22Rv1 (cell line): Measurements from ENCODE around the gene LNPEP.

Source experiments
- H3K27ac ChIP-seq: fragments of 450-650 bp; 2 replicates; pipeline ENCODE4 v1.5.1; 2017
- ZFX ChIP-seq: fragments of 450-650 bp; IDR thresholded peaks from 2 replicates; pipeline ENCODE4 v1.6.1; 2017; ENCODE audit warnings: antibody characterized with exemption, borderline replicate concordance
- TF ChIP-seq, protein P1 (sequence below): fragments of 450-650 bp; IDR thresholded peaks from 2 replicates; pipeline ENCODE4 v1.5.1; 2017; ENCODE audit warnings: mild to moderate bottlenecking

The LNPEP gene

DNA sequence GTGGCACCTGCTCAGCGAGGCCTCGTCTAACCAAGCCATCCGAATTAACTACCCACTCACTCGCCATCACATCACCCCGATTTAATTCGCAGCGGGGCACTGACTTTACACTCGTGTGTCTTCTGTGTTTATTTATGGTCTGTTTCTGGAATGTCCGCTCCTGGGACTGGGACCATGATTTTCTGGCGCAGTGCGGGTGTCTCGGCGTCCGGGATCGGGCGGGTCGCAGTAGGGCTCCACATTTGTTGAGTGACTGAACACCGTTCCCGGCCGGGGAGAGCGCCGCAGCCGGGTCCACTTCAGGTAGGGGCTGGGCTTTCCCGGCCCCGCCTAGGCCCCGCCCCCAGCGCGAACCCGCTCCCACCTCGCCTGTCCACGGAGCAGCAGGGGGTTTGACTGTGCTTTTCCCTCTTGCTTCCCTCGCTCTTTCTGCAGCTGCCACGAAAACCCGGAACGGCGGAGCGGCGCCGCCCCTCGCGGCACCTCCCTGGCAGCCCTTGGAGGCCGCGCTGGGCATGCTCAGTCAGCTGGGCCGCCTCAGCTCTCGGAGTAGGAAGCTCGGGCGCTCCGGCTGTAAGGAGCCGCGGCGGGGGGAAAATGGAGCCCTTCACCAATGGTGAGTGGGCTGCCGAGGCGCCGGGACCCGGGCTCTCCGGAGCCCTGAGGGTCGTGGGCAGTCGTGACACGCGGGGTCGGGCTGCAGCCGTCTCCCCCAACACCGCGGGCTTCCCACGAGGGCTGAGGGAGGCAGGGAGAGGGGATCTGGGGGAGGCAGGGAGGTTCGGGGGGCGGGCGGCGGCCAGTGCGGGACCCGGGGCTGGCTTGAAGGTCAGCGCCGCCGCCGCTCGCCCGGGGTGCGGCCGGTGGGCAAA, at the start of gene LNPEP:
Gene LNPEP, plus strand, starts transcription at position 522 of the 872 bp plus-strand sequence. Its CDS starts 76 bp downstream, at position 598.
- TF ChIP-seq ZFX, result no peak
- TF ChIP-seq, protein P1, sequence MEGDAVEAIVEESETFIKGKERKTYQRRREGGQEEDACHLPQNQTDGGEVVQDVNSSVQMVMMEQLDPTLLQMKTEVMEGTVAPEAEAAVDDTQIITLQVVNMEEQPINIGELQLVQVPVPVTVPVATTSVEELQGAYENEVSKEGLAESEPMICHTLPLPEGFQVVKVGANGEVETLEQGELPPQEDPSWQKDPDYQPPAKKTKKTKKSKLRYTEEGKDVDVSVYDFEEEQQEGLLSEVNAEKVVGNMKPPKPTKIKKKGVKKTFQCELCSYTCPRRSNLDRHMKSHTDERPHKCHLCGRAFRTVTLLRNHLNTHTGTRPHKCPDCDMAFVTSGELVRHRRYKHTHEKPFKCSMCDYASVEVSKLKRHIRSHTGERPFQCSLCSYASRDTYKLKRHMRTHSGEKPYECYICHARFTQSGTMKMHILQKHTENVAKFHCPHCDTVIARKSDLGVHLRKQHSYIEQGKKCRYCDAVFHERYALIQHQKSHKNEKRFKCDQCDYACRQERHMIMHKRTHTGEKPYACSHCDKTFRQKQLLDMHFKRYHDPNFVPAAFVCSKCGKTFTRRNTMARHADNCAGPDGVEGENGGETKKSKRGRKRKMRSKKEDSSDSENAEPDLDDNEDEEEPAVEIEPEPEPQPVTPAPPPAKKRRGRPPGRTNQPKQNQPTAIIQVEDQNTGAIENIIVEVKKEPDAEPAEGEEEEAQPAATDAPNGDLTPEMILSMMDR, result no peak
- peak within 1 kb of the TSS; percentile 95 for H3K27ac ChIP-seq

DNA sequence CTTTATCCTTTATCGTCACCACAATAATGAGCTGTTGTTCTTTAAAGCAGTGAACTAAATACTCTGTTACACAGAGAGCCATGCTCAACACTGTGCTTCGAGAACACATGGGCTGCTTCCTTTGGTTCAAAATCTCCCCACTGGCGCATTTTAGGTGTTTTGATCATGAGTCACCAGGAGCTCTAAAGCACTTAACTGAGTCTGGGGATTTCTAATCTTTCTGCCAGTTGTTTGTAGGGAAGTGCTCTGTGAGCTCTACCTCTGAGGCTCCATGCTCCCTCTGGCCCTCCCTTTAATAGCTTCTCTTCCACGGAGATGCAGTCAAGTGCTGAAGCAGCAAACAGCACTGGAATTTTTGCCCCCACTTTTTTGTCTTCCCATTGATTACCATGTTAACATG, 42.5 kb upstream of the LNPEP start:
- TF ChIP-seq ZFX, result no peak
- TF ChIP-seq, protein P1, result no peak

DNA sequence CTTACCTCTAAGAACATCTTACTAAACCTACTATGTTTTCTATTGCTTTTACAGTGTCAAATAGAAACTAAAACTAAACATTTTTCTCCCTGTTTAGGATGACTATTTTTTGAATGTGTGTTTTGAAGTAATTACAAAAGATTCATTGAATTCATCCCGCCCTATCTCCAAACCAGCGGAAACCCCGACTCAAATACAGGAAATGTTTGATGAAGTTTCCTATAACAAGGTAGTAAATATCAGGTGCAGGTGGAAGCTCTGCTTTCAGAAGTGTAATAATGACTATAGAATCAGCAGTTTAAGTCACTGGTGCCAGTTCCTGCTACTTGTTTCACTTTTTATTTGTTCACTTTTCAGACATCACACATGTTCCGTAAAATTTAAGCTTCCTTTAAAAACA, 39.6 kb upstream of the LNPEP start:
- TF ChIP-seq ZFX, result no peak
- TF ChIP-seq, protein P1, result no peak
- H3K27ac ChIP-seq, result no peak overlapping the region

More for the DNA sequence above, 42.5 kb upstream of the LNPEP start:
- H3K27ac ChIP-seq, result no peak overlapping the region

DNA sequence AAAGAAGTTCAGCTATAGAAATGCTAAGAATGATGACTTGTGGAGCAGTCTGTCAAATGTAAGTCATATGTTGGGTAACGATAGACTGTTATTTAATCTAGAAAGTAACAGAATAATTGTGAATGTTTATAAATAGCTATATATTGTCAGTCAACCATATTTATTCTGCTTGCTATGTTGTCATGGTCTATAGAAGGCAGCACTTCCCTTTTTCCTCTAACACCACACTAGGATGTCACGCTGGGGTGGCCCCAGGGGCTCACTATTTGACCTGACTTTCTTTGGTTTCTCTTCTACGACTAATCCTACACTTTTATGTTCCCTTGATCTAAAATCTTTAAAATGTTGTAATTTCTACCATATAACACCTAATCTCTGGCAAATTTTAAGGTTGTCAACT, 39.1 kb upstream of the LNPEP start:
- TF ChIP-seq, protein P1, result no peak
- no peak for TF ChIP-seq ZFX
- H3K27ac ChIP-seq, result no peak overlapping the region

DNA sequence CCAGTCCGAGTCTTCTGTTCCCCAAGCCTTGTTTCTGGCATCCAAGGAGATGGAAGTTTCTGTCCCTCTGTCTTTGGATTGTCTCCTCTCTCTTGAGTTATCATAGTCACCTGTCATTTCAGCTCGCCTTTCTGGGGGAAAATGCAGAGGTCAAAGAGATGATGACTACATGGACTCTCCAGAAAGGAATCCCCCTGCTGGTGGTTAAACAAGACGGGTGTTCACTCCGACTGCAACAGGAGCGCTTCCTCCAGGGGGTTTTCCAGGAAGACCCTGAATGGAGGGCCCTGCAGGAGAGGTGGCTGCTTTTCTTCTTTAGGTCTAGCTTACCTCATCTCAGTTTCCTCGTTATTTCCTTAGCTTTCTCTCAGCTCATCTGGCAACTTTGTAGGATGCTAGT, 34.5 kb upstream of the LNPEP start:
- TF ChIP-seq, protein P1, result no peak; the same call in 1 of the 2 replicates
- no peak for TF ChIP-seq ZFX
- H3K27ac ChIP-seq, result no peak overlapping the region

DNA sequence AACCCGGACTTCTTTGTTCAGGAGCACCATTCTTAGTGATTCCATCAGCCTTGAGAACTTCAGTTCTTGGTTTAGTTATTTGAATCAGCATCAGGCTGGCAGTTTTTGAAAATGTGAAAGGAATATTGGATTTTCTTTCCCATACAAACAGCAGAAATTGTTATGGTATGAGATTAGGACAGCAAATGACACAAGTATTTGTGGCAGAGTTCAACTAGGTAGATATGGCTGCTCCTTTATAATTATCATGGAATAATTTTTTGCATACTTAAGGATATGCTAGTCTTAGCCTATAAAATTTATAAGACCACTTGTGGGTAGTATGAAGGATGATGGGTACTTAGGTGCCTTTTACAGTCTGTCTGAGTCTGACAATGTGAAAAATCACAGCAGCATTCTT, 34.0 kb upstream of the LNPEP start:
- TF ChIP-seq ZFX, result no peak
- TF ChIP-seq, protein P1, result no peak

DNA sequence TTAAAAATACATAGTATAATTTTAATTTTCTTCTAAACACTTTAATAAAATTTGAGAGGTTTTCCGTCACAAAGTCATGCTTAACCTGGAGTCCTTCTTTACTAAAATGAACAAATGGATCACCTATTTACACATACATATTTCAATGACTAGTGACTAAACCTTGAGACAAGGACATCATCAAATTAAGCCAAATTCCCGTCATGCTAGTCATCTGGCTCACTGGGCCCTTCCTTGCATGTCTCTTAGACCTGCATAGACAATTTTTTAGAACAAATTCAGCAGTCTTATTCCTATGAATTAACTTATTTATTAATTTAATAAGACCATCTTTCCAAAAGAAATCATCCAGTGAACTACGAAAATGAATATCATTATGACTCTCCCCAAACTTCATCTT, 33.0 kb upstream of the LNPEP start:
- TF ChIP-seq ZFX, result no peak
- TF ChIP-seq, protein P1, result no peak
- H3K27ac ChIP-seq, result no peak overlapping the region

More for the DNA sequence above, 34.0 kb upstream of the LNPEP start:
- no peak overlapping the region for H3K27ac ChIP-seq
